GM12875 (cell line): Measurements from ENCODE around the gene COX5B.

Experiments used
- H3K4me3 ChIP-seq: one replicate; pipeline ENCODE4 v1.5.1; 2011; ENCODE audit warnings: low read depth, low read length, control low read depth
- TF ChIP-seq, protein P1 (sequence below): IDR thresholded peaks from 2 replicates; pipeline ENCODE4 v1.5.1; 2011; ENCODE audit warnings: low read depth, mild to moderate bottlenecking, control low read depth, inconsistent platforms, low read length, moderate library complexity, borderline replicate concordance; ENCODE audit not compliant: insufficient read depth

COX5B gene

DNA sequence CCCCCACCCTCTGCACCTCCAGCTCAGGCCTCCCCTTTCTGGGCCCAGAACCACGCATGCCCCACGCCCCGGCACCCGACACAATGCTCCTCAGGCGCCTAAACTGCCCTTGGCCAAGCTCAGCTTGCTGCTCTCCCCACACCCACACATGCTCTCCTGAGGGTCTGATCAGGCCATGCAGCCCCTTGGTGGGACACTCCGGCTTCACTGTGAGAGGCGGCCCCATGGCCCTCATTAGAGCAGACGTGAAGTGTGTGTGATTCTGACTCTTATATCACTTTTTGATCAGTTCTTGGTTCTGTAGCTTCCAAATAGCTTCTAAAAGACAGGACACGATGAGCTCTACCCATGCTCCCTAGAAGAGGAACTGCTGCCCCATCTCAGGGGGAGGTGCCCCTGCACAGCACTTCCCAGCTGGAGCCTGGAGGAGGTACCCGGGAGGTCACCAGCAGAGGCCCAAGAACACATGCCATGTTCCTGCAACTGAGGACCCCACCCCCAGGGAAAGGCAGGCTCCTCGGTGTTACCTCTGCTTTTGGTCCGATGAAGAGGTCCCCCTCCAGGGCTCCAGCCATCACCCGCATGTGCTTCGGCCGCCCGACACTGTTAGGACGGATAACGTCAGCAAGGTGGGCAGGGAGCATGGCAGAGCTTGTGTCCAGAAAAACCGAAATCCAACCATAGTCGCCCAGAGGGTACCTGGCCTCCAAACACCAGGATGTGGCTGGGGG is 14.3 kb downstream of the COX5B start:
- TF ChIP-seq, protein P1, sequence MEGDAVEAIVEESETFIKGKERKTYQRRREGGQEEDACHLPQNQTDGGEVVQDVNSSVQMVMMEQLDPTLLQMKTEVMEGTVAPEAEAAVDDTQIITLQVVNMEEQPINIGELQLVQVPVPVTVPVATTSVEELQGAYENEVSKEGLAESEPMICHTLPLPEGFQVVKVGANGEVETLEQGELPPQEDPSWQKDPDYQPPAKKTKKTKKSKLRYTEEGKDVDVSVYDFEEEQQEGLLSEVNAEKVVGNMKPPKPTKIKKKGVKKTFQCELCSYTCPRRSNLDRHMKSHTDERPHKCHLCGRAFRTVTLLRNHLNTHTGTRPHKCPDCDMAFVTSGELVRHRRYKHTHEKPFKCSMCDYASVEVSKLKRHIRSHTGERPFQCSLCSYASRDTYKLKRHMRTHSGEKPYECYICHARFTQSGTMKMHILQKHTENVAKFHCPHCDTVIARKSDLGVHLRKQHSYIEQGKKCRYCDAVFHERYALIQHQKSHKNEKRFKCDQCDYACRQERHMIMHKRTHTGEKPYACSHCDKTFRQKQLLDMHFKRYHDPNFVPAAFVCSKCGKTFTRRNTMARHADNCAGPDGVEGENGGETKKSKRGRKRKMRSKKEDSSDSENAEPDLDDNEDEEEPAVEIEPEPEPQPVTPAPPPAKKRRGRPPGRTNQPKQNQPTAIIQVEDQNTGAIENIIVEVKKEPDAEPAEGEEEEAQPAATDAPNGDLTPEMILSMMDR, result no peak
- no peak overlapping the region for H3K4me3 ChIP-seq

DNA sequence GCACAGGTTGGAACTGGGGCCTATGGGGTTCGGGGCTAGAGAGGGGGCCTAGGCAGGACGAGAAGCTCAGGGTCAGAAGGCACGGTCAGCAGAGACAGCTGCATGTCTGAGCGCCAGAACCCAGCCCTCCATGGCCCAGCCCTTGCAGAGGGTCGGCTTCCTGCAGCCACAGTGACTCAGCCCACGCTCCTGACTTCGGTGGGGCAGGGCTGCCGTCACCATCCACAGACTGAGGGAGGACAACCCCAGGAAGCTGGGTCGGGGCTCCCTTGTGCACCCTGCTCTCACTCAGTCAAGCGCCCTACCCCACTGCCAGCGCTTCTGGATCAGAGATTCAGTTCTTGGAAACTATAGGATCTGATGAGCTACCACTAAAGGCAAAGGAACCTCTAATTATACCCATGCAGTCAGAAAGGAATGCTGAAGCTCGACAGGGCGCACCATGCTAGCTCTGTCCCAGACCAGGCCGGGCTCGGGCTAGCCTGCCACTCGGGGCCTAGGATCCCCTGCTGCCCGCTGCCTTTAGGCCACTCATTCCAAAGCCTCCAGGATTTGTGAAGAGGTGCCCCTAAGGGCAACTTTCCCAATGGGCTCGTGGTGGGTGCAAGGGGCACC is 15.0 kb downstream of the COX5B start:
- no peak overlapping the region for H3K4me3 ChIP-seq

DNA sequence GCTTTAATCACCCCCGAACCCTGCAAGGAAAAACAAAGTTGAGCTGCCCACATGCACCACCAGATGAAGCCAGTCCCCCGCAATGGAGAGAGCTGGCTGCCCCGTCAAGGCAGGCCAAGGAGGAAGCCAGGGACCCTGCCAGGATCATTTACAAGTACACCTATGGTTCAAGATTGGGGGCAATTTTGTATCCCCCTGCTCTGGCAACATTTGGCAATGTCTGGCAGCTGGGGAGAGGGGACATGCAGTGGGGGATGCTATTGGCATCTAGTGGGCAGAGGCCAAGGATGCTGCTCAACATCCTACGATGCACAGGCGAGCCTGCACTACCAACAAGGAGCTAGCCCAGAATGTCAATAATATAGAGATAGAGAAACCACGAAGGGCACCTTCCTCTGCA is 16.1 kb downstream of the COX5B start:
- H3K4me3 ChIP-seq, result peak overlapping the region; percentile 76

More for the DNA sequence above, 15.0 kb downstream of the COX5B start:
- TF ChIP-seq, protein P1, result no peak

DNA sequence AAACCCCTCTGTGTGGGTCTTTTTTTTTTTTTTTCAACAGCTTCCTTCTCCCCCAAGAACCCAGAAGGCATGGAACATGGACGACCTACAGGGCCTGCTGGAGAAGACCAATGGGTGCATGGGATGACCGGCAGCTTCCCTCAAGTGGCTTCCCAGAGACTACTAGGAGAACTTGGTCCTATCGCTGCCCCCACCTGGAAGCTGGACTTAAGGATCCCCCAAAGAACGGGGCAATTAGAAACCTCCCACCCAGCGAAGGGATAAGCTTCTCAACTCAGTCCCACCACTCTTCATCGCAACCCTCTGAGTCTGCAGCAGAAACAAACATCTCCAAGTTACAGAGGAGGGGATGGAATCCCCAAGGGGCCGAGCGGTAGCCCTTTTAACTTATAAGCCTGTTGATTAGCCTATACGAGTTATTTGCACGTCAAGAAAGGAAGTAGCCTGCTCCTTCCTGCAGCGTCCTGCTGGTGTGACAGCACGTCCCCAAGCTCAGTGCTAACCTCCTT is 16.6 kb downstream of the COX5B start:
- TF ChIP-seq, protein P1, result no peak
- H3K4me3 ChIP-seq, result peak overlapping the region; percentile 76

More for the DNA sequence above, 16.1 kb downstream of the COX5B start:
- TF ChIP-seq, protein P1, result no peak

DNA sequence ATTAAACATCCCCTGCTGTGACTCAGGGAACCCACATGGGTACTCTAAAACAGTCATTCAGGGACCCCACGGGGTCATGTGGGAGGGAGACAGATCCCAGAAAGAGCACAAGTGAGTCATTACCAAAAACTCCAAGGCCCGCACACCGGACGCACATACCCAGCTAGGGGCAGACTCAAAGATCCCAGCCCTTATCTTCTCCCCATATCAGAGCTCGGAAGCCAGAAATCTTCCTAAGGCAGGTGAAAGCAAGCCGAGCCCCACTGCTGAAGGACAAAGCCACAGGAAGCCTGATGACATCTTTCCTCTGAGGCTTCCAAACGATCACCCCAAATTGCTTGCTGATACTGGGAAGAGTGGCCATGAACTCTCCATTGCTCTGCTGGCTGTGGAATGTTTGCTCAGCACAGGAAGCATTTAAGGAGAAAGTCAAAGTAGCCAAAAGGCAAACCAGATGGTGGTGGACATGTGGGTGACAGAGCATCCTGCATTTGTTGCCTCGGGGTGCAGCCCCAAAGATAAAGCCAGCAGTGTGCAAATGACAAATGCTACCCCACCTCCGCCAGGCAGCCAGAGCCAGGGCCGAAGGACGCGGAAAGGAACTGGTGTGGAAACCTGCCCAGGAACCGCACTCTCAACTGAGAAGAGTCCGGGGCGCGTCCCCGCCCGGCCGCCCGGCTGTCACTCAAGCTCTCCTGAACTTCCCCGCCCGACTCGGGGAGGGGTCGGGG is 17.2 kb downstream of the COX5B start:
- H3K4me3 ChIP-seq, result peak overlapping the region; percentile 76
- TF ChIP-seq, protein P1, result no peak

DNA sequence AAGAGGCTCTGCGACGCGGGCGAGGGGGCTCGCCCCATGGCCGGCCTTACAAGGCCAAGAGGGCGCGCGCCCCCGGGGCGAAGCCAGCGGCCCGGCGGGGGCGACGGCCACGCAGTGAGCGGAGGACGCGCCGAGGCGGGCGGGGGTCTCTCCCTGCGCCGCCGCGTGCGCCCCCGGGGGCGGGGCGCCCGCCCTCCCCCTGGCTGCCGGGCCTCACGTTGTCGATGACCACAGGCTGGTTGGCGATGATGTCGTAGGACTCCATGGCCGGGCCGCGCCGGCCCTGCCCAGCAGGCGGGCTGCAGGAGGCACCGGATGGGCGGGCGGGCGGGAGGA is 17.7 kb downstream of the COX5B start:
- H3K4me3 ChIP-seq, result peak overlapping the region; percentile 76
- TF ChIP-seq, protein P1, result no peak
